NCI-H510A (cell line): ENCODE data around the gene TTC27.

Experiments used
- DNase-seq: peaks from one replicate; lab custom pipeline; 2025; lab: John Stamatoyannopoulos, UW

Gene TTC27

DNA sequence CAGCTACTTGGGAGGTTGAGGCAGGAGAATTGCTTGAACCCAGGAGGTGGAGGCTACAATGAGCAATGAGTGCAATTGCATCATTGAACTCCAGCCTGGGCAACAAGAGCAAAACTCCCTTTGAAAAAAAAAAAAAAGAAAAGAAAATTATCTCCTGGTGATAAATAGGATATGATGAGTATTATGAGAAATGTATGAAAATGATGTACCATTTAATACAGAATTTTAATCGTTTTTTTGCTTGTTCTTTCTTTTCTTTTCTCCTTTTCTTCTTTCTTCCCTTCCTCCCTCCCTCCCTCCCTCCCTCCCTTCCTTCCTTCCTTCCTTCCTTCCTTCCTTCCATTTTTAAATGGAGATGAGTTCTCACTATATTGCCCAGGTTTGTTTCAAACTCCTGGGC is 40.4 kb downstream of the TTC27 start:
- no peak for DNase-seq

DNA sequence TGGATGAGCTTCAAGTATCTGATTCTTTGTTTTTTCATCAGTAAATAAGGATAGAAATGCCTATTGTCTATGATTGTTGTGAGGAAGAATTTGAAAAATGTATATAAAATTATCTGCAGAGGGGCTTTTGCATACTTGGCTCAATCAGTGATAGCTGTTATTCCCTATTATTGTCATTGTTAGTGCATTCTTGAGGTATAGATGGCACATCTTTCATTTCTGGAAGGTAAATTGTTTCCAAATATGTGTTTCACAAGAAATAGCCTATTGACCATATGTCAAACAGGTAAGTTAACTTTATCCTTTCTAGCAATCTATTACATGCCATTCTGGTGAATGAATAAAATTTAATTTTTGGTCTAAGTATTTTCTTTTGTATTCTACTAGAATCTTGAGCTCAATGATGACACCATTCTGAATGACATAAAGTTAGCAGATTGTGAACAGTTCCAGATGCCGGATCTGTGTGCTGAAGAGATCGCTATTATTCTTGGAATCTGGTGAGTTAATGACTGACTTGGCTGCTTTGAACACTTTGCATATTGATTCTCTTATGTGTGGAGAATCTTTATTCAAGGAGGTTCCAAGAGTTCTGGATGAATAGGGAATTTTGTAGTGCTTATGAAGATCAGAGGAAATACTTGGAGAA is 44.2 kb downstream of the TTC27 start:
- no peak for DNase-seq

DNA sequence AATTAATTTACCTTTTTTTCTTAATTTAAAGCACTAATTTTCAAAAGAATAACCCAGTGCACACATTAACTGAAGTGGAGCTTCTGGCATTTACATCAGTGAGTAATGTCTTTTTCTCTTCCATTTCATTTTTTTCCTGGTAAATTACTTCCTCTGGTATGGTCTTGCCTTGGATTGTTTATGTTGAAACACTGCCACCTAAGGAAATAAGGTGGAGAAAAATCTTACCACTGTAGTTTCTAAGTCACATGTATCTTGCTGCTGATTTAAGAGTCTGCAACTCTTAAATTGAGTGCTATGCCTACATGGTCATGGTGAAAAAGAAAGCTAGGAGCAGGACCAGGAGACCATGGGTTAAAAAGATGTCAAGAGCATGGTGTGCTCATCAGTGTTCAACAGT is 51.0 kb downstream of the TTC27 start:
- no peak for DNase-seq

DNA sequence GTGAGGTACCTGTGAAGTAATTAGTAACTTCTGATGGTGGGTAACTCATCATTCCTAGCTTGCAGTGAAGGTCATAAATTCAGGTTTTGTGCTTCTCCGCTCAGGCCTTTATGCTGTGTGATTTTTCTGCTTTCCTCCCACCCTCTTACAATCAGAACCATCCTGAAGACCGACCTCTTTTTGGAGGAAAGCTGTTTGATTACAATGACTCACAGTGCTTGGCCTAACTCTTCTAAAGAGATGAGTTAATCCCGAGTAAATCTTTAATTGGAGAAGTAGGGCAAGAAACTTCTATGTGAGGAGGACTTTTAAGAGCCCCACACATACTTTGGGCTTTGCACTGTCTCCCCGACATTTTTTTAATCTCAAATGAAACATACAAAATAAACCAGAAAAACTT is 53.1 kb downstream of the TTC27 start:
- no peak for DNase-seq

DNA sequence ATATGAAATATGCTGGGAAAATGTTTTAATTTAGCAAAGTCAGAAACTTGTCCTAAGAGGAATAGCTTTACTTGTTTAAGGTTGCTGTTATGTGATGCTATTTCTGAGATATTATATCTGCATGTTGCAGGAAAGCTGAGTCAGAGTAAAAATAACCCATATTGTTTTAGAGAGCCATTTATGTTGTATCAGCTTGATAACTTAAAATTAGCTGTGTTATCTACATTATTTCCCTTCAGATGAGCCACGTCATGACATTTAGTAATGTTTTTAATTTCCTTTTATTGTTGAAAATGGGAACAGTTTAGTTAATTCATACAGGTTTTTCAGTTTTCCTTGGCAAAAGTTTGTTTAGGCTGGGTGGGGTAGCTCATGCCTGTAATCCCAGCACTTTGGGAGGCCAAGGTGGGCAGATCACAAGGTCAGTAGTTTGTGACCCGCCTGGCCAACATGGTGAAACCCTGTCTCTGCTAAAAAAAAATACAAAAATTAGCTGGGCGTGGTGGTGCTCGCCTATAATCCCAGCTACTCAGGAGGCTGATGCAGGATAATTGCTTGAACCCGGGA is 55.8 kb downstream of the TTC27 start:
- no peak for DNase-seq

DNA sequence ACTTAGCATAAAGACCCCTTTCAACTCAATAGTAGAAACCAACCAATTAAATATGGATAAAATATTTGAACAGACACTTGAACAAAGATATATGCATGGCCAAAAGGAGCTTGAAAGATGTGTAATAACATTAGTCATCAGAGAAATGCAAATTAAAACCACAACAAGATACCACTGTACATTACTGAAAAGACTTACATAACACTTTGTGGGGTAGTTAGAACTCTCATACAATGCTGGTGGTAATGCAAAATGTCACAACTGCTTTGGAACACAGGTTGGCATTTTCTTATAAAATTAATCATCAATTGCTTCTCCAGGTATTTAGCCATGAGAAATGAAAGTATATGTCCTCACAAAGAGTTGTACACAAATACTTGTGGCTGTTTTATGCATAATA is 60.7 kb downstream of the TTC27 start:
- DNase-seq, result no peak

DNA sequence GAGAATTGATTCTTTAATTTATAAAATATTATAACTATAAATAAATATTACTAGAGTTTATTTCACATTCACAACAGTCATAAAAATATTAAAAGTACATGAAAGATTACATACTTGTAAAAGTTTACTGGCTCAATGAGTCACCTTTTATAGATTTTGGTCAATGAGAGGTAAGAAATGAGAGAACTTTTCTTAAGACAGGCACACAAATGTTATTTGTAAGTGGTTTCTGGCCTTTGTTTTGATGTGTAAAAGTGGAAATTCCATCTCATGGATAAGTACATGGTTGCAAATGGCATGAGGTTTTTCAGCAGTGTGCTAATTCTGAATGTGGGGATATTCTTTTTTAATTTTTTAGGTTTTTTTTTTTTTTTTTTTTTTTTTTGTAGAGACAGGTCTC is 63.8 kb downstream of the TTC27 start:
- no peak for DNase-seq

DNA sequence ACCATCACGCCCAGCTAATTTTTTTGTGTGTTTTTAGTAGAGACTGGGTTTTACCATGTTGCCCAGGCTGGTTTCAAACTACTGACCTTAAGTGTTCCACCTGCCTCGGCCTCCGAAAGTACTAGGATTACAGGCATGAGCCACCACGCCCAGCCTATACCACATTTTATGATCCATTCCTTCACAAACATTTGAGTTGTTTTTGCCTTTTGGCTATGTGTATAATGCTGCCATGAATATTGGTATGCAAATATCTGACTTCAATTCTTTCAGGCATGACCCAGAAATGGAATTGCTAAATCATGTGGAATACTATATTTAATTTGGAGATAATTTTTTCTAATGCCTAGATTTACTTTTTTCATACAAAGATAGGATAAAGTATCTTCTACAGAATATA is 68.6 kb downstream of the TTC27 start:
- no peak for DNase-seq

DNA sequence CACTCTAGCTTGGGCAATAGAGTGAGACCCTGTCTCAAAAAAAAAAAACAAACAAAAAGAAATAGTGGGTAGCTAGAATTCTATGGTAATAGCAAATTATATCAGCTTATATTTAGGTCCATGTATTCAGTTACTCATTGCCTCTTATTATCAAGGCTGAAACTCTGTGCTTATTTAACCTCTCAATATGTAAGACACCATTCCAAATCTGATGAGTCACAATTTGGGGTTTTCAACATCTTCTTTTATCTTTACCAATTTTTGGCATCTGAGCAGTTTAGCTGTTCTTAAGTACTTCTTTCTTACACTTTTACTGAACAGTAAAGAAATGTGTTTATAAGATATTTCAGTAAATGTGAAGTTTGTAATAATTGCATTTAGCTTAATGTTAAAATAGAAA is 69.3 kb downstream of the TTC27 start:
- DNase-seq, result no peak

DNA sequence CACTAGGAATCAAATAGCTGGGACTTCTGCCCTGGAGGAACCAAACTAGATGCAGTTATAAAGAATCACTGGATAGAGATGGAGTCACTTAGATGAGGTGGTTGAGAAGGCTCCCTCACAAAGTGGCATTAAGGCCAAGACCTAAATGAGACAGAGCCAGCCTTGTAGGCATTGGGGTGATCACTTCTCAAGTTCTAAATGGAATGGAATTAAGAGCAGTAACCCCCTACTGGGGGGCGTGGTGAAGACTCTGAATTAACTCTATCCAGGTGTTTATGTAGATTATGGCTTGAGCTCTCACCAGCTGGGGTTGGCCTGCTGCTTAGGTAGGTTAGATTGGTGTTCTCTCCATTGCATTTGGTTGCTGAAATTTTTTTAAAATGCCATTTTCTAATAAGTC is 71.3 kb downstream of the TTC27 start:
- no peak for DNase-seq

DNA sequence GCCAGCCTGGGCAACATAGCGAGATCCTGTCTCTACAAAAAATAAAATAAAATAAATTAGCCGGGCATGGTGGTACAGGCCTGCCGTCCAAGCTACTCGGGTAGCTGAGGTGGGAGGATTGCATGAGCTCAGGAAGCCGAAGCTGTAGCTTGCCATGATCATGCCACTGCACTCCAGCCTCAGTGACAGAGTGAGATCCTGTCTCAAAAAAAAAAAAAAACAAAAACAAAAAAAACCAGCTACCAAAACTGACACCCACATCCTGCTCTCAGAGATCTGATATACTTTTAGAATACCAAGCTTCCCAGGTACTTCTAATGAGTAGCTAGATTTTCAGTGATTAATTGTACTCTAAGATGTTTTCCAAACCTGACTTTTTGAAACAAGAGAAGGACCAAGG is 74.0 kb downstream of the TTC27 start:
- no peak for DNase-seq

DNA sequence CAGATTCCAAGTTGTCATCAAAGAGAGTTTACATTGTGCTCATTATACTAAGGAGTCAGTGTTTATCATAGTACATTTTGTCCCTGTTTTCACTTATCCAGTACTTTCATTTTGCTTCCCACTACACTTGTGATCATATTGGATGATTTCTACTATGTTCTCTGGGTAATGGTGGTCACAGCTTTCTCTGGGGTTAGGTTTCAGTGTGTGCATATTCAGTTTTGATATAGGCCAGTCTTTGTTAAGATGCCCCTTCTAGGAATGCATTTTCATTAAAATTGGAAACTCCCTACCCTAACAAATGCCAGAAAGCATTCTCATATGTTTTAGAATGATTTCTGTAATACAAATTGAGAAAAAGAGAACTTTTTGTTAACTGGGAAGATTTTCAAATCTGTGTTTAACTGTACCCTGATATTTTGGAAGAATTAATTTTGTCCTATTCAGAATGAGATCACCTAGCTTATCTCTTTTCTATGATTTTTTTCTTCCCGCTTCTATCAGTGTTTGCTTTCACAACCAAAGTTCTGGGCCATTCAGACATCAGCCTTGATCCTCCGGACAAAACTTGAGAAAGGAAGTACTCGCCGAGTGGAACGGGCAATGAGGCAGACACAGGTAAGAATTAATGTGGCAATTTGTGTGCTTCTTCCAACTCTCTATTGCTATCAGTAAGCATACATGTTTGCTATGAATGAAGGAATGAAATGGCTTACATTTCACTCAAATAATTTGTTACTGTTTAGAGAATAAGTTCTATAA is 74.6 kb downstream of the TTC27 start:
- no peak for DNase-seq

DNA sequence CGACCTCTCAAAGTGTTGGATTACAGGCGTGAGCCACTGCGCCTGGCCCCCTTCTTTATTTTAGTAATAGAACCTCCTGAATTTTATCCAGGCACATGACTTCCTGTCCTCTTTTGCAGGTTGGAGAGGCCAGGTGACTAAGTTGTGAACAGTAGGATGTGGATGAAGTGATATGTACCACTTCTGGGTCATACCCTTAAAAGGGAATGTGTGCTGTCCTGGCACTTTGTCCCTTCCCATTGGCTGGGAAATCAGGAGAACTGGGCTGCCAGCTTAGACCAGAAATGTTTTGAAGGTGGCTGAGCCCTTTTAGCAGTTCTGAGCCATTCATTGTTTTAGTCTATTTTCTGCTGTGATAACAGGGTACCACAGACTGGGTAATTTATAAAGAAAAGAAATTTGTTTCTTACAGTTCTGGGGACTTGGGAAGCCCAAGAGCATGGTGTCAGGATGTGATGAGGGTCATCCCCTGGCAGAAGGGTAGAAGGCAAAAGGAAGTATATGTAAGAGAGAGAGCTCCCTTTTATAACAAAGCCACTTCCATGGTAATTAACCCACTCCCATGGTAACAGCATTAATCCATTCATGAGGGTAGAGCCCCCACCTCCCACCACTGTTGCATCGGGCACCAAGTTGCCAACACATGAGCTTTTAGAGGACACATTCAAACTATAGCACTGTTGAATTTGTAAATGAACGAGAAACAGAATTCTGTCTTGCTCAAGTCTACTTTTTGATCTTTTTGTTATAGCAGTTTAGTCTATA is 79.1 kb downstream of the TTC27 start:
- no peak for DNase-seq

DNA sequence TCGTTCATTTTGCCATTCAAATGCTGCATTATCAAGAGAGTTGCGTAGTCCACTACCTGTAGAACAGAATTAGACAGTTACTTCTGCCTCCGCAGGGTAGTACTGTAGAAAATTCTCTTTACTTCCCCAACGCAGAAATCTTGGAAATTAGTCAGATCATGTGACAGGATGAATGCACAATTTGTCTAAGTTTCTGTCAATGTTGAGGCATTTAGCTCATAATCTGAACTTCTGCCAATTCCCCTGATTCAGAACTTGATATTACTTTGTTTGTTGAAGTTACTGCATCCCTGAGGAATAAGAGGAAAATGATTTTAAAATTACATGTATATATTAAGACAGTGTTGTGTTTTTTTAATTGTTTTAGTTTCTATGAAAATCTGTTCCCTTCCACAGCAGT is 83.4 kb downstream of the TTC27 start:
- DNase-seq, result no peak

DNA sequence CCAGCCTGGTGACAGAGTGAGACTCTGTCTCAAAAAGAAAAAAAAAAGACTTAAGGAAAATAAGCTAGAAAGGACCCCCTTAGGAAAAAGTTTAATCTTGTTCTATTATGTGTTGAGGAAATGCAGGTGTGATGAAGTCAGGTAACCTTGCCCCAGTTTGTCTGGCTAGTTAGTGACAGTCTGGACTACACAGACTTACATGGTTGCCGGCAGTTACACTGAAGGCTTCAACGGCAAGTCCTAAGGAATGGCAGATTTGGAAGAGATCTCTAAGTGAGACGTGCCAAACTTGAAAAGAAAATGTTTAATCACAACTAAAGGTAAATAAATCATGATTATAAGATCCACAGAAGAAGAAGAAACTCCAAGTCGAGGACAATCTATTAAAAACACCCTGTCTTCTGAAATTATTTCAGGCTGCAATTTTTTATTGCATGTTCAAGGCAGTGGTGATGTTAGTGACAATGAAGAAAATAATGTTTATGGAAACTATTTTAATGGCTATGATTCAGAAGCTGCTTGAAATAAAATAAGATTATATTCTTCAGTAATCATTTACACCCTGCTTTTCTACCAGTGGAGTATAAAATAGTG is 84.2 kb downstream of the TTC27 start:
- DNase-seq, result no peak

DNA sequence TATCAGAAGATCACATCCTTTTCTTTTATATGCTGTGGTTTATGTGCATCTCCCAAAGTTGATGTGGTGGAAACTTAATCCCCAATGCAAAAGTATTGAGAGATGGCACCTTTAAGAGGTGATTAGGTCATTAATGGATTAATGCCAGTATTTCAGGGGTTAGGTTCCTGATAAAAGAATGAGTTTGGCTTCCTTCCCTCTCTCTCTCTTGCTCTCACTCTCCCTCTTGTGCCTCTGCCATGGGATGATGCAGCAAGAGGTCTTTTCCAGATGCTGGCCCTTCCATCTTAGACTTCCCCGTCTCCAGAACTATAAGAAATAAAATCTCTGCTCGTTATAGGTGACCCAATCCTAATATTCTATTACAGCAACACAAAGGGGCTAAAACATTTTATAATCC is 85.0 kb downstream of the TTC27 start:
- DNase-seq, result no peak

DNA sequence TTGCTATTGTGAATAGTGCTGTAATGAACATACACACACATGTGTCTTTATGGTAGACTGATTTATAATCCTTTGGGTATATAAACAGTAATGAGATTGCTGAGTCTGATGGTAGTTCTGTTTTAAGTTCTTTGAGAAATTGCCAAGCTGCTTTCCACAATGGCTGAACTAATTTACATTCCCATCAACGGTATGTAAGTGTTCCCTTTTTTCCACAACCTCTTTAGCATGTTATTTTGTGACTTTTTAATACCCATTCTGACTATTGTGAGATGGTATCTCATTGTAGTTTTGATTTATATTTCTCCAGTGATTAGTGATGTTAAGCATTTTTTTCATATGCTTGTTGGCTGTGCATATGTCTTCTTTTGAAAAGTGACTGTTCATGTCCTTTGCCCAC is 86.7 kb downstream of the TTC27 start:
- no peak for DNase-seq

DNA sequence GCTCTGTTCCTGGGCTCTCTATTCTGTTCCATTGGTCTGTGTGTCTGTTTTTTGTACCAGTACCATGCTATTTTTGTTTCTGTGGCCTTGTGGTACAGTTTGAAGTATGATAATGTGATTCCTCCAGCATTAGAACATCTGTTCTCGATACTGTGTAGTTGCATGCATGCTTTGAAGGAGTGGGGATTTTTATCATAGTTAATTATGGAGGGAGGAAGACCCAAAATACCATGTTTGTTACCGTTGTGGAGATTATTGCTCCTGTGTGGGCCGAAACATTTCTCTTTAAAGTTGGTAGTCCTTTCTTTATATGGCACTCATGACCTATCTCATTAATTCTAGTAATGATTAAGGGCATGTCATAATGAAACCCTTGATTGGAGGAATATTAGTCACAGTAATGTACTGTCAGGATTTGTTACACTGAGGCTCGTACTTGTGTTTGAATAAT is 87.6 kb downstream of the TTC27 start:
- DNase-seq, result no peak

DNA sequence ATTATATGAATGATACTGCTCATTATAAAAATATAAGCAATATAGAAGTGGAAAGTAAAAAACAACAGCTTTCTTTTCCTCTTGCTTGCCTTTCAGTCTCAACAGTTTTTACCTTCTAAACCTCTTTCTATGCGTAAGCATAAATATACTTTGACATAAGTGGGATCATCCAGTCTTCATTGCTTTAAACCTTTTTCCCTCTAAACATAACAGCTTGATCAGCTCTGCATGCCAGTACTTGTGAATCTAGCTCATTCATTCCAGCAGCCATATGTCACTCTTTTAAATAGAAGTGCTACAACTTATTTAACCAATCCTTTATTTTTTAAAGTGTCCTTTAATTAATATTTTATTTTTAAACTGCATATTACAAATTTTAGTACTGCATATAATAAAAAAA is 88.1 kb downstream of the TTC27 start:
- no peak for DNase-seq

DNA sequence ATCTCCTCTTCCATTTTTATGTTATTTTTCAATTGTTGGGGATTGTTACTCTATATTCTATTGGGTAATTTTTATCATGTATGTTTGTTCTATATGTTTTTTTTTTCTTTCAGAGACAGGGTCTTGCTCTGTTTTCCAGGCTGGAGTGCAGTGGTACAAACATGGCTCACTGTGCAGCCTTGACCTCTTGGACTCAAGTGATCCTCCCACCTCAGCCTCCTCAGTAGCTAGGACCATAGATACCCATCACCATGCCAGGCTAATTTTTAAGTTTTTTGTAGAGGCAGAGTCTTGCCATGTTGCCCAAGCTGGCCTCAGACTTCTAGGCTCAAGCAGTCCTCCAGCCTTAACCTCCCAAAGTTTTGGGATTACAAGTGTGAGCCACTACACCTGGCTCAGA is 88.7 kb downstream of the TTC27 start:
- DNase-seq, result no peak

DNA sequence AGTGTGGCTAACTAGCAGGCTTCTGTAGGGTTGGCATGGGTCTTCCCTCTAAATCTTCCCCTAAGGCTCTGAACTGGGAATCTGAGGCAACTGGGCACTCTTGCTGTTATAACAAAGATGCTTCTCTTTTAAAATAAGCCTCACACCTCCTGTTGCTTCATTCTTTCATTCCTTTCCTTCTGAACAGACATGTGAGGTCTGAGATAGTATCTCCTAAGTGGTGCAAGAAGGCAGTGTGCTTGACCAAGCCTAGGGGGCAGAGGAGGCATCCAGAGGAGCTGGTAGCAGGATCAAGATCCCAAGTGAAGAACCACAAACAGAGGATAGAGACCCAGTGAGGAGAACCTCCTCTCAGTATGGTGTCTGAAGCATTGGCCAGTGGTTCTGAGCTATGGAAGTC is 90.9 kb downstream of the TTC27 start:
- DNase-seq, result no peak

DNA sequence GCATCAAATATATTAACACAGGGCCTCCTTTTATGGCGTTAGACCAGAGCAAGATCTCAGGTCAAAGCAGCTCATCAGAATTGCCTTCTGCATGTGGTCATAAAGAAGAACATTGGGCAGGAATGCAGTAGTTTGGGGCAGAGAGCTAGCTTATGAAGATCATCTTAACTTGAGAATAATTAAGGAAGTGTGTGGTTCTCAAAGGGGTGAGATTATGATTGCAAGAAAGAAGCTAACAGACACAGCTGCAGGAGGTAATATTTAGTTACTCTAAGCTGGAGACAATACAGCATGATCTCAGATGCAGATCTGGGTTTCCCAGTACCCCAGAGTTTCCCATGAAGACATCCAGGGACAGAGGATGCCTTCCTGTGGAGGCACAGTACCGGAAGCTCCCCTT is 91.6 kb downstream of the TTC27 start:
- DNase-seq, result no peak
